ENCODE measurements around the gene ATP5F1E. TPM values are rescaled to one million over a fixed set of nuclear protein-coding genes. Genes with fewer than 3 reads are reported as not detected.

Gene ATP5F1E
- total and polyA plus RNA-seq, 9 of the 15 experiments (the other 6 are each of a cell fraction or from before 2014, with no cell fraction given): 60.3 to 162 (median 113) TPM

DNA sequence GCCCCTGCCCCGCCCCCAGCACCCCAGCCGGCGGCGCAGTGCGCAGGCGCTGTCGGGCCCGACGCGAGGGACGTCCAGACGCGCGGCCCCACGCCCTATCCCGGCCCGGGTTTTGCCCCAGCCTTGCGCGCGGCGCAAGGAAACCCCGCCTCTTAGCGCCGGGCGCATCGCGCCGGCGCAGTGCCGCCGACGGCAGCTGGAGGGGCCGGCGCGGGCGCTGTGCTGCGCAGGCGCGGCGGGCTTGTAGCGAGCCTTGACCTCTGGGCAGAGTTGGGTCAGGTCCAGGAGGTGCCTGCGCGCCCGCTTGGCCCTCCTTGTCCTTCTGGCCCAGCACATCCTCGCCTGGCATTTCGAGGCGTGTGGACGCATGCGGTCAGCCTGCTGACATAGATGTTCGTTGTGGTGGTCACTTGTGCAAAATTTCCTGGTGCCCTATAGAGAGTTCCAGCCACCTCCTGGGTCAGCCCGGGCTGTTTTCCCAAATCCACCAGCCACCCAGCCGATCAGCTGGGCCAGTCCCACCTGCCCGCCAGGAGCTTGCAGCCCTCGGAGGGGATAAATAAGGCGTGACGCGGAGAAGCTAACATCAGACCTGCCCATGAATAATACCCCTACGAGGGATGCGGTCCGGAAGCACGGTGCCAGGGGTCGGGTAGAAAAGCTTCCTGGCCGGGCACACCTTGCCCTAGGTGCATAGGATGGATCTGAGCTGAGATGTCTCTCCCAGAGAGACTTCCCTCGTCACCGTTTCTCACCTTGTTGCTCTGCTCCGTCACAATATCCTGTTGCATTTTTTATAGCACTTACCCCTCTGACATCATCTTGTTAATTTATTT is 10.9 kb upstream of the ATP5F1E start (continued):
- TF ChIP-seq, protein P1, sequence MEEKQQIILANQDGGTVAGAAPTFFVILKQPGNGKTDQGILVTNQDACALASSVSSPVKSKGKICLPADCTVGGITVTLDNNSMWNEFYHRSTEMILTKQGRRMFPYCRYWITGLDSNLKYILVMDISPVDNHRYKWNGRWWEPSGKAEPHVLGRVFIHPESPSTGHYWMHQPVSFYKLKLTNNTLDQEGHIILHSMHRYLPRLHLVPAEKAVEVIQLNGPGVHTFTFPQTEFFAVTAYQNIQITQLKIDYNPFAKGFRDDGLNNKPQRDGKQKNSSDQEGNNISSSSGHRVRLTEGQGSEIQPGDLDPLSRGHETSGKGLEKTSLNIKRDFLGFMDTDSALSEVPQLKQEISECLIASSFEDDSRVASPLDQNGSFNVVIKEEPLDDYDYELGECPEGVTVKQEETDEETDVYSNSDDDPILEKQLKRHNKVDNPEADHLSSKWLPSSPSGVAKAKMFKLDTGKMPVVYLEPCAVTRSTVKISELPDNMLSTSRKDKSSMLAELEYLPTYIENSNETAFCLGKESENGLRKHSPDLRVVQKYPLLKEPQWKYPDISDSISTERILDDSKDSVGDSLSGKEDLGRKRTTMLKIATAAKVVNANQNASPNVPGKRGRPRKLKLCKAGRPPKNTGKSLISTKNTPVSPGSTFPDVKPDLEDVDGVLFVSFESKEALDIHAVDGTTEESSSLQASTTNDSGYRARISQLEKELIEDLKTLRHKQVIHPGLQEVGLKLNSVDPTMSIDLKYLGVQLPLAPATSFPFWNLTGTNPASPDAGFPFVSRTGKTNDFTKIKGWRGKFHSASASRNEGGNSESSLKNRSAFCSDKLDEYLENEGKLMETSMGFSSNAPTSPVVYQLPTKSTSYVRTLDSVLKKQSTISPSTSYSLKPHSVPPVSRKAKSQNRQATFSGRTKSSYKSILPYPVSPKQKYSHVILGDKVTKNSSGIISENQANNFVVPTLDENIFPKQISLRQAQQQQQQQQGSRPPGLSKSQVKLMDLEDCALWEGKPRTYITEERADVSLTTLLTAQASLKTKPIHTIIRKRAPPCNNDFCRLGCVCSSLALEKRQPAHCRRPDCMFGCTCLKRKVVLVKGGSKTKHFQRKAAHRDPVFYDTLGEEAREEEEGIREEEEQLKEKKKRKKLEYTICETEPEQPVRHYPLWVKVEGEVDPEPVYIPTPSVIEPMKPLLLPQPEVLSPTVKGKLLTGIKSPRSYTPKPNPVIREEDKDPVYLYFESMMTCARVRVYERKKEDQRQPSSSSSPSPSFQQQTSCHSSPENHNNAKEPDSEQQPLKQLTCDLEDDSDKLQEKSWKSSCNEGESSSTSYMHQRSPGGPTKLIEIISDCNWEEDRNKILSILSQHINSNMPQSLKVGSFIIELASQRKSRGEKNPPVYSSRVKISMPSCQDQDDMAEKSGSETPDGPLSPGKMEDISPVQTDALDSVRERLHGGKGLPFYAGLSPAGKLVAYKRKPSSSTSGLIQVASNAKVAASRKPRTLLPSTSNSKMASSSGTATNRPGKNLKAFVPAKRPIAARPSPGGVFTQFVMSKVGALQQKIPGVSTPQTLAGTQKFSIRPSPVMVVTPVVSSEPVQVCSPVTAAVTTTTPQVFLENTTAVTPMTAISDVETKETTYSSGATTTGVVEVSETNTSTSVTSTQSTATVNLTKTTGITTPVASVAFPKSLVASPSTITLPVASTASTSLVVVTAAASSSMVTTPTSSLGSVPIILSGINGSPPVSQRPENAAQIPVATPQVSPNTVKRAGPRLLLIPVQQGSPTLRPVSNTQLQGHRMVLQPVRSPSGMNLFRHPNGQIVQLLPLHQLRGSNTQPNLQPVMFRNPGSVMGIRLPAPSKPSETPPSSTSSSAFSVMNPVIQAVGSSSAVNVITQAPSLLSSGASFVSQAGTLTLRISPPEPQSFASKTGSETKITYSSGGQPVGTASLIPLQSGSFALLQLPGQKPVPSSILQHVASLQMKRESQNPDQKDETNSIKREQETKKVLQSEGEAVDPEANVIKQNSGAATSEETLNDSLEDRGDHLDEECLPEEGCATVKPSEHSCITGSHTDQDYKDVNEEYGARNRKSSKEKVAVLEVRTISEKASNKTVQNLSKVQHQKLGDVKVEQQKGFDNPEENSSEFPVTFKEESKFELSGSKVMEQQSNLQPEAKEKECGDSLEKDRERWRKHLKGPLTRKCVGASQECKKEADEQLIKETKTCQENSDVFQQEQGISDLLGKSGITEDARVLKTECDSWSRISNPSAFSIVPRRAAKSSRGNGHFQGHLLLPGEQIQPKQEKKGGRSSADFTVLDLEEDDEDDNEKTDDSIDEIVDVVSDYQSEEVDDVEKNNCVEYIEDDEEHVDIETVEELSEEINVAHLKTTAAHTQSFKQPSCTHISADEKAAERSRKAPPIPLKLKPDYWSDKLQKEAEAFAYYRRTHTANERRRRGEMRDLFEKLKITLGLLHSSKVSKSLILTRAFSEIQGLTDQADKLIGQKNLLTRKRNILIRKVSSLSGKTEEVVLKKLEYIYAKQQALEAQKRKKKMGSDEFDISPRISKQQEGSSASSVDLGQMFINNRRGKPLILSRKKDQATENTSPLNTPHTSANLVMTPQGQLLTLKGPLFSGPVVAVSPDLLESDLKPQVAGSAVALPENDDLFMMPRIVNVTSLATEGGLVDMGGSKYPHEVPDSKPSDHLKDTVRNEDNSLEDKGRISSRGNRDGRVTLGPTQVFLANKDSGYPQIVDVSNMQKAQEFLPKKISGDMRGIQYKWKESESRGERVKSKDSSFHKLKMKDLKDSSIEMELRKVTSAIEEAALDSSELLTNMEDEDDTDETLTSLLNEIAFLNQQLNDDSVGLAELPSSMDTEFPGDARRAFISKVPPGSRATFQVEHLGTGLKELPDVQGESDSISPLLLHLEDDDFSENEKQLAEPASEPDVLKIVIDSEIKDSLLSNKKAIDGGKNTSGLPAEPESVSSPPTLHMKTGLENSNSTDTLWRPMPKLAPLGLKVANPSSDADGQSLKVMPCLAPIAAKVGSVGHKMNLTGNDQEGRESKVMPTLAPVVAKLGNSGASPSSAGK (IDR thresholded peaks at IDR 0.05): no peak
- TF ChIP-seq CCNT2 (IDR thresholded peaks at IDR 0.05; ENCODE audit: borderline replicate concordance, extremely low read depth, insufficient read length, low read depth, low read length) (peak; percentile 63), ZNF175 (CRISPR knock-in tag; IDR thresholded peaks at IDR 0.05; ENCODE audit: low read depth) (no peak), ATF1 (CRISPR knock-in tag; IDR thresholded peaks at IDR 0.05) (peak; percentile 31; the same call in 1 of the 2 replicates), ATF1 (tag; IDR thresholded peaks at IDR 0.05) (no peak), RB1 (IDR thresholded peaks at IDR 0.05; ENCODE audit: low read depth) (peak; percentile 73; the same call in 1 of the 2 replicates), SOX6 (IDR thresholded peaks at IDR 0.05) (0 out of 2 replicates have a peak, but pooled peaks have one; percentile 6), FOS (IDR thresholded peaks at IDR 0.05; ENCODE audit: extremely low read depth, insufficient read length) (no peak), ZNF384 (IDR thresholded peaks at IDR 0.05; ENCODE audit: low read depth, low read length) (no peak)
- TF ChIP-seq, protein P2, sequence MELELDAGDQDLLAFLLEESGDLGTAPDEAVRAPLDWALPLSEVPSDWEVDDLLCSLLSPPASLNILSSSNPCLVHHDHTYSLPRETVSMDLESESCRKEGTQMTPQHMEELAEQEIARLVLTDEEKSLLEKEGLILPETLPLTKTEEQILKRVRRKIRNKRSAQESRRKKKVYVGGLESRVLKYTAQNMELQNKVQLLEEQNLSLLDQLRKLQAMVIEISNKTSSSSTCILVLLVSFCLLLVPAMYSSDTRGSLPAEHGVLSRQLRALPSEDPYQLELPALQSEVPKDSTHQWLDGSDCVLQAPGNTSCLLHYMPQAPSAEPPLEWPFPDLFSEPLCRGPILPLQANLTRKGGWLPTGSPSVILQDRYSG (tag; conservative IDR thresholded peaks at IDR 0.05; ENCODE audit: low read depth): no peak
